GM18870 (cell line): ENCODE measurements around the gene TSPAN4.

Source experiments
- ATAC-seq: cut with Tn5 transposase; IDR thresholded peaks from one replicate; pipeline ENCODE4 v1.9.1; 2021; ENCODE audit warnings: moderate library complexity; ENCODE audit not compliant: unreplicated experiment

TSPAN4 gene

DNA sequence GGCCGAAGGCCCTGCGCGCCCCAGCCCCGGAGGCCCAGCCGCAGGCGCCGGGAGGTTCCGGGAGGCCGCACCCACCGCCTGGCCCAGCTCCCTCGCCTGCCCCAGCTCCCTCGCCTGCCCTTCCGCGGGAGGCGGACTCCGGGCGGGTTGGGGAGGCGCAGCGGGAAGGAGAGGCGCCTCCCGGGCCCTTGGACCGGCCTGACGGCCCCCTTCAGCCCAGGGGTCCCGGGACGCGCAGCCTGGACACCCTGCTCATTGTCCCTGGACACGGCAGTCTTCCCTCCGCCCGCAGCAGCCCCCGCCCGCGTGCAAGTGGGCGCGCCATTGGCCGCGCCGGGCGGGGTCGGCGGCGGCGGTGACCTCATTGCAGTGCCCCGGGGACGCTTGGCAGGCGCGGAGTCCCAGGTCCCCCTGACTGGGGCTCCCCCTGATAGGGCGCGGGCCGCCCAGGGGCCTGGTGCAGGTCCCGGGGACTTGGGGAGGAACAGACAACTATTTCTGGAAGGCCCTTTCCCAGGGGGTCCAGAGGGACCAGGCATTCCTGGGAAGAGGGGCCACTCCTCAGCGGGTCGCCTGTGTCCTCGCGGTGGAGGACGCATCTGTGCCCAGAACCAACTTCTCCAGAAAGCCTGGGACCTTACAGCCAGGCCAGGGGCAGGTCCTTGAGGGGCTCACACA is 9.4 kb upstream of the TSPAN4 start:
- no peak for ATAC-seq

DNA sequence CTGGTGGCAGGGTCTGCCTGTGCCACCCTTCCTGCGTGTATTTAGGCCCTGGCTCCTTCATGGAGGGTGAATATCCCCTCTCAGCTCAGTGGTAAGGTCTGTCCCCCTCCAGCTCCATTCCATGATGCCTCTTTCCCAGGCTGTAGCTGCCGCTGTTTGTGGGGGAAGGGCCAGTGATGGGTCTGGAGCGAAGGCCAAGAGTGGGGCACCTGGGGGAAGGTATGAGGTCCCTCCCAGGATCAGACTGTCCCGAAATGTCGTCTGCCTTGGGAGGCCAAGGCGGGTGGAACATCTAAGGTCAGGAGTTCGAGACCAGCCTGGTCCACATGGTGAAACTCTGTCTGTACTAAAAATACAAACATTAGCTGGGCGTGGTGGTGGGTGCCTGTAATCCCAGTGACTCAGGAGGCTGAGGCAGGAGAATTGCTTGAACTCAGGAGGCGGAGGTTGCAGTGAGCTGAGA is 8.8 kb upstream of the TSPAN4 start:
- ATAC-seq: no peak

DNA sequence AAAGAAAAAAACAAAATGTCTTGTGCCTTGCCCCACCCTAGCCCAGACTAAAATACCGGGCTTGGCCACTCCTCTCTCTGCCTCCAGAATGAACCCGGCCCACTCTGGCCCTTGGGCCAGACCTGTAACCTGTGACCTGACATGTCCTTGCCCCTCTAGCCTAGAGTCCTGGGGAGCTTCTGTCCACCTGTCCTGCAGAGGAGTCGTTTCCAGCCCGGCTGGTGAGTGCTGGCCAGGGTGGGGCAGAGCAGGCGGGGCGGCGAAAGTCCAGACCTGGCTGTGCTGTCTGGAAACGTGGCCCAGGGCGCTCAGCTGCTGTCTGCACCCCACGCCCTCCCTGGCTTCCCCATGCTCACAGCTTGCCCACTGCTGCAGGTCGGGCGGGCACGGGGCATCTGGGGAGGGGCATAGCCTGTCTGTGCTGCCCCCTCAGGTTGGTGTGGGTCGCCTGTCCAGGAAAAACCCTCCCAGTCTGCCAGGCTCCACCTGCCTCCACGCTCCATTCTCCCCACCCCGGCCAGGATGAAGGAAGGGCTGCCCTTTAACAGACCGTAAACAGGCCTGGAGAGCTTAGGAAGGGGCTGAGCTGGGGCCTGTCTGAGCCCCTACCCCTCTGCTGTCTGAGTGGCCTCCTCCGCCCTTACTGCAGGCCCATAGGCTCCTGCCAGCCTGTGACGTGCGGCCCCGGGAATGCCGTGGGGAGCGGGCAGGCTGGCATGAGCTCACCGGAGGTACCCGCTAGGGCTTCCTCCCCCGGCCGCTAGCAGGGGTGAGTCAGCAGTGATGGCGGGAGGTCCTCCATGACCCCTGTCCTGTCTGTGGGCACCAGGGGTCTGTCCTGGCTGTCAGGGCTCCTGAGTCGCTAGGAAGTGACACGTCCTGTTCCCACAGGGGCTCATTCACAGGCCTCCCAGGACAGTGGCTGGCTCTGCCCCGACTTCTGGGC is 8.0 kb upstream of the TSPAN4 start:
- ATAC-seq: no peak

DNA sequence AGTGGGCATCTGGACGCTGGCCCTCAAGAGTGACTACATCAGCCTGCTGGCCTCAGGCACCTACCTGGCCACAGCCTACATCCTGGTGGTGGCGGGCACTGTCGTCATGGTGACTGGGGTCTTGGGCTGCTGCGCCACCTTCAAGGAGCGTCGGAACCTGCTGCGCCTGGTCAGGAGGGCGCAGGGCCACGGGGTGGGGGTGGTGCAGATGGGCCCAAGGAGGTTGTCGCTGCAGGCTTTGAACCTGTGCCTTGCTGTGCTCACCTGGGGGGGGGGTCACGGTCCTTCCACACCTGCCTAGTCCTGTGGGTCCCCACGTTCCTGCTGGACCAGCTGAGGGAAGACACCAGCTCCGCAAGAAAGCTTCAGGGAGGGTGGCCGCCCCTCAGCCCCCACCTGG is 6.4 kb upstream of the TSPAN4 start:
- no peak for ATAC-seq

DNA sequence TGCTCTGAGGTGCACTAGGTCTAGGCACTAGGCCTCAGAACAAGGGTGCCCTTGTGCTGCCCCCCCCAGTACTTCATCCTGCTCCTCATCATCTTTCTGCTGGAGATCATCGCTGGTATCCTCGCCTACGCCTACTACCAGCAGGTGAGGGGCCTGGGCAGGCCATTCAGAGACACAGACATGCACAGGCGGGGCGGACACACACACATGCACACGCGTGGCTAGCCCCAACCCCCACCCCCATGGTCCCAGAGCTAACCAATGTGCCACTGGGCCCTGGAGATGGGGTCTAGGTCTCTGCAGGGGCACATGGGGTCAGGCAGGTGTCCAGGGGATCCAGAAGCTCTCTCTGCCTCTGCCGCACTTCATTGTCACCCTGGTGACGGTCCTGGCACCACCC is 6.0 kb upstream of the TSPAN4 start:
- no peak for ATAC-seq

DNA sequence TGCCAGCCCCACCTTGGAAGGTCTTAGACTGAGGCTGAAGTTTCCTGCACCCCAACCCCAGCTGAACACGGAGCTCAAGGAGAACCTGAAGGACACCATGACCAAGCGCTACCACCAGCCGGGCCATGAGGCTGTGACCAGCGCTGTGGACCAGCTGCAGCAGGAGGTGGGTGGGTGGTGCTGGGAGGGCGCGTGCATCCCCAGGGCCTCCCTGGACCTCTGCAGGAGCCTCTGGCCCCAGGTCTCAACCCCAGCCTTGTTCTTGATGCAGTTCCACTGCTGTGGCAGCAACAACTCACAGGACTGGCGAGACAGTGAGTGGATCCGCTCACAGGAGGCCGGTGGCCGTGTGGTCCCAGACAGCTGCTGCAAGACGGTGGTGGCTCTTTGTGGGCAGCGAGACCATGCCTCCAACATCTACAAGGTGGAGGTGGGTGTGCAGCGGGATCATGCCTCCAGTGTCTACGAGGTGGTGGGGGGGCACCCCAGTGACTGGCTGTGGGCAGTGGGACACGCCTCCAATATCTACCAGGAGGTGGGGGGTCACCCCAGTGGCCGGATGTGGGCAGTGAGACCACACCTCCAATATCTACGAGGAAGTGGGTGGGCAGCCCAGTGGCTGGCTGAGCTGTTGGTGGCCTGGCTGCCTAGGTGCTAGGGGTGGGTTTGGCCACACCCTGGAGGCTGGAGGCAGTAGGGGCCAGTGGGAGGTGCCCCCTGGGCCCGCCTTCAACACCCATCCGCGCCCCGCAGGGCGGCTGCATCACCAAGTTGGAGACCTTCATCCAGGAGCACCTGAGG is 5.3 kb upstream of the TSPAN4 start:
- ATAC-seq: no peak

DNA sequence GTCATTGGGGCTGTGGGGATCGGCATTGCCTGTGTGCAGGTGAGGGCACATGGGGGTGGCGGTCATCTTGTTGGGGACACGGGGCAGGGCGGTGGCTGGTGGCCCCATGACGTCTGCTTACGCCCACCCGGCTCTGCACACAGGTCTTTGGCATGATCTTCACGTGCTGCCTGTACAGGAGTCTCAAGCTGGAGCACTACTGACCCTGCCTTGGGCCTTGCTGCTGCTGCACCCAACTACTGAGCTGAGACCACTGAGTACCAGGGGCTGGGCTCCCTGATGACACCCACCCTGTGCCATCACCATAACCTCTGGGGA is 4.7 kb upstream of the TSPAN4 start:
- no peak for ATAC-seq

DNA sequence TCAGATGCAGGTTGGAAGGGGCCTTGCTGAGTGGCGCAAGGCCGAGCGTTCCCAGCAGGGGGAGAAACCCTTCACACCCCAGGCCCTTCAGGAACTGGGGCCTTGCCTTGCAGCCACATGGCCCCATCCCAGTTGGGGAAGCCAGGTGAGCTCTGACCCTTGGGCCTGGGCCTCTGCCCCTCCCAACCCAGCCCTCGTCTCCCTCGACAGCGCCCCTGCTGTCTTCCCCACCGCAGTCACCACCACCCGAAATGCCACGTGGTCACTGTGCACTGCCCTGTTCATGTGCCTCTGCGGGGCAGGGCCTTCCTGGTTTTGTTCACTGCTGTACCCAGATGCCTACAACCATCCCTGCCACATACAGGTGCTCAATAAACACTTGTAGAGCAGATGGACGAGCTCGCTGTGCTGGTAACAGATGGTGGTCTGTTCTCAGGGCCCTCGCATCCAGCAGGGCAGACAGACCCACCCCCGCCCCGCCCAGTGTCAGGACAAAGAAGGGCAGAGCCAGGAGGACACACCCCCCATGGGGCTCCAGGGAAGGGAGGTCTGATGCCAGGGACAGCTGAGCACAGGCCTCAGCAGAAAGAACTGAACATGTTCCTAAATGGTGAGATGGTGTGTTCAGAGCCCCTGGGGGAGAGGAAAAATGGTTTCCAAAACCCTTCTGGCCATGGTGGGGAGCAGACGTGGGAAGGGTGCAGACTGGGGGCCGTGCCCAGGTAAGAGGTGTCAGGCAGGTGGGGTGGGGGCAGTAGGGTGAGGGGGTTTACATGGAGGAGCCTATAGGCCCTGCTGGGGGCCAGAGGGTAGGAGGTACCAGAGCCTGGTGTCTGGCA is 4.0 kb upstream of the TSPAN4 start:
- no peak for ATAC-seq

DNA sequence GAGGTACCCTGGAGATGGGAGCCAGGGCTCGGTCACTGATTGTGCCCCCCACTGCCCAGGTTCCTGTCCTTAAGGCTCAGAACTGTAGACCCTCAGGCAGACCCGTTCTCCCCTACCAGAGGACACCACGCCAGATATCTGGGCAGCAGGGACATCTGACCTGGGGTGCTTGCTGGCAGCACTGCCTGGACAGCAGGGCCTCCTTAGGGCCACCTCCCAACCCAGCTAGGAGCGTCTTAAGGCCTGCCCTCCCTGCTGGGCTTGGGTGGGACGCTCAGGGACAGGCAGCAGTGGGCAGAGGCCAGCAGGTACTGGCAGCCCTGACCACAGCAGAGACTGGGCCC is 3.4 kb upstream of the TSPAN4 start:
- ATAC-seq: no peak

DNA sequence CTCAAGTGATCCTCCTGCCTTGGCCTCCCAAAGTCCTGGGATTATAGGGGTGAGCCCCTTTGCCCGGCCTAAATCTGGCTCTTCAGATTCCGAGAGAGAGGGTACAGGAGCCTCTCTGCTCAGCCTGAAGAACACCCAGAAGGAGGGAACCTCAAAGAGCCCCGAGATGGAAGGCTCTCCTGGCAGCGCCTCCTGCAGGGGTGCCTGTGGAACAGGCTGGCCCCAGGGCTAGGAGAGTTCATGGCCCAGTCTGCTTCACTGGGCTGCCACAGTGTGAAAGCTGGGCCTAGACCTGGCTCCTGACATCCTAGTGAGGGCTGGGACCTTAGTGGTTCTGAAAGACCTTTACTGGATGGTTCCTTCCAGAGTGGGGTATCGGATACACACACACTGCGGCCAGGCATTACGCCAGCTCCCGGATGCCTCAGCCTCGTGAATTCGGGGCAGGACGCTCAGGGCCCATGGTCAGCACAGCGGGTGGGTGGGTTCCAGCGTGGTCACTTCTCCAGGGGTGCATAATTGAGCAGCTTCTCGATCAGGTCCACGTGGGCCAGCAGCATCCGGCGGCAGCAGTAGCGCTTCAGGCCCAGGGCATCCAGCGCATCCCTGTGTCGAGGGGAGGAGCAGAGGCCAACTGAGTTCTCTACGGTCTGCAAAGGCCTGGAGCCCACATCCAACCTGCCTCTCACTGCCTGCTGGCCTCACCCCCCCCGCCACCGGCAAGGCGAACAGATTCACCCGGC is 2.6 kb upstream of the TSPAN4 start:
- ATAC-seq: no peak

DNA sequence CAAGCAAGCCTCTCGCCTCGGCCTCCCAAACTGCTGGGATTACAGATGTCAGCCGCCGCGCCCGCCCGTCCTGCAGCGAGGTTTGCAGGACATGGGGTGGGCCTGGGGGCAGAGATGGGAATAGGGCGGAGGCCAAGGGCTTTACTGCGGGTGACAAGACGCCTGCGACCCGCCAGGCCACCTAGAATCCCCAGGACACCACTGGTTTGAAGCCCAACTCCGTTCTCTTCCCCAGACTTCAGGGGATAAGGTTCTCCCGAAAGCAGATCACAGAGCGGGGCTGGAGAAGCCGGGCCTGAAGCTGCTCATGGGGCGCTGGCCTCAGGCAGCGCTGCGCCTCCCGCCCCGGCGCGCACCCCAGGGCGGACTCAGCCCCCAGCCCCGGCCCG is 677 bp upstream of the TSPAN4 start:
- no peak for ATAC-seq

DNA sequence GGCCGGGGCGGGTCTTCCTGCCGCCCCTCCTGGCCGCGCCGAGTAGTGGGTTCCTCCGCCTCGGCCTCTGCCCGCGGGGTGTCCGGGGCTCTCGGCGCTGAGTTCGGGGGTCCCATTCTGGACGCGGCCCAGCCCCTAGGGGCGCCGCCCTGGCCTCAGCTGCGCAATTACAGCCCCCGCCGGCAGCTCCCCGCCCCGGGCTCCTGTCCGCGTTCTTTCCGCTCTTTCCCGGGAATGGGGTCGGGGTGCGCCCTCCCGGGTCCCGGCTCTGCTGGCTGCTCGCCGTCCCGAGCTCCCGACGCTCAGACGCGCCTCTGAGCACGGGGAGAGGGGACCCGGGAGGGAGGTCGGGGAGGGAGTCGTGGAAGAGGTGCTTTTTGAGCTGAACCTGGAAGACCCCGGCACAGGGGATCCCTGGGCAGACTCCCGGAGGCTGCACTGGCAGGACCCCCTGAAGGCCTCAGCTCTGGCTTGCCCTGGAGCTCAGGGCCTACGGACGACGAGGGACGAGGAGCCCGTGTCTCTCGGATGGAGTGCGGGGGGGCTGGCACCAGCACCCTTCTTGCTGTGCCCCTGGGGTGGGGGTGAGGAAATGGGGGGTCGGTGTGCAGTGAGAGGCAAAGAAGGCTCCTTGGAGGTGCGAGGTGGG is 558 bp downstream of the TSPAN4 start:
- no peak for ATAC-seq

DNA sequence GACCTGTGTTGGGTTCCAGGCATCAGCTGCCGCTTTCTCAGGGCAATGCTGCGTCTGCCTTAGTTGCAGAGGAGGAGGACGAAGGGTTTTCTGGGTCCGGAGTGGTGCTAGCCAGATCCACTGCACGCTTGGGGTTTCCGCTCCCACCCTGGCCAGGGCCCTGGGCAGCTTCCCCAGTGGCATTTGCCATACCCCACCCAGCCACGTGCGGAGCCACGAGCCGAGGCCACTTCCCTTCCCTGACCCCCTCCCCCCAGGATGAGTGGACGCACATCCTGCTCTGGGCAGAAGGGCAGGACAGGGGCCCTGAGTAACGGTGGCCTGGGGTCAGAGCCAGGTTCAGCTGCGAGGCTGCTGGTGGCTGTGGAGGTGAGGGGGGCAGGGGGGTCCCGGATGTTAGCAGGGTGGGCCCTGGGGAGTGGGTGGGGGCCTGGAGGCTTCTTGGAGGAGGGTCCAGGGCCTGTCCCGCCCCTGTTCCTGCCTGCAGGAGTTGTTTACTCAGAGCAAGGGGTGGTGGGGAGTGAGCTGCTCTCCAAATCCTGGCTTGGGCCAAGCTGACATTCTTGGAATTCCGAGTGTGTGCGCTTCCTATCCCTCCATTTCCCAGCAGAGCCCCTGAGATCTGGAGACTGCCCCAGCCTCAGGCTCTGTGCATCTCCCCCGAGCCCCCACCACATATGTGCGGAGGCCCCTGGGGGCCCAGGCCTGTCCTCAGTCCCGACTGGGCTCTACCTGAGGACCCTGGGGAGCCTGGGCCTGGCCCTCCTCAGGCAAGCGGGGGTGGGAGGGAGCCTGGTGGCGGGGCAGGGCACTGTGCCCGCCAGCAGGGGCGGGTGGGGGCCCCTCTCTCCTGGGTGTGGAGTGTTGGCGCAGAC is 1.4 kb downstream of the TSPAN4 start:
- no peak for ATAC-seq

DNA sequence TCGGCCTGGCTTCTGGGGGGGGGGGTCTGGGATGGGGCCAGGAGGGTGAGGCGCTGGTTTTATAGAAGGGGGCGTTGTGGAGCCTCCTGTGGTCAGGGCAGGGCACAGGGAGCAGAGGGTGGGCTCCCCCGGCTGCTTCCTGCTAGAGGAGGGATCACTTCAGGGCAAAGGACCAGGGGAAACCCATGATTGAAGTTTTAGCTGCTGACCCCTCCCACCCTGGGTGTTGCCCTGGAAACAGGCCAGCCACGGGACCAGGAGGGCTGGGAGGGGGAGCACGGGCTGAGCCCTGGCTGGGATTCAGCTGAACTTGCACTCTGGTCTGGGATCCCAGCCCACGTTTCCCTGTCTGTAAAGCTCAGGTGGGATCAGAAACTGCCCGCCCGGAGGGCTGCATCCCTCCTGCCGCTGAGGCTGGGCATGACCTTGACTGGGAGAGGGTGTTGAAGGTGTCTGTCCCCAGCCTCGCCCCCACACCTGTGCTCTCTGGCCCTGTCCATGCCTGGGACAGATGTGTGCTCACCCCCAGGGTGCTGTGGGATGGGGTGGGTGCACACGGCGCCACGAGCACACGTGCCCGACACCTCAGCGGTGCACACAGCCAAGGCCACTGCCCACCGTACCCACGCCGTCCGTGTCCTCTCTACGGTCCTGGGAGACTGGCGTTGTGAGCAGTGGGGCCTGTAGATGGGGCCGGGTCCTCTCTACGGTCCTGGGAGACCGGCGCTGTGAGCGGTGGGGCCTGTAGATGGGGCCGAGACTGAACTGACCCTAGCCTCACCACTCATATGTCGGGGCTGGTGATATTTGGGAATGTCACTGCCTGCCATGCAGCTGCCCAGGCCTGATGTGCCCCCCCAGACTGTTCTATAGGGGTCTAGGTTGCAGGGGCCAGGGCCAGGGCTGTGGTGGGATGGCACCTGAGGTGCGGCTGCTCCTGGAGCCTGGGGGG is 2.3 kb downstream of the TSPAN4 start:
- no peak for ATAC-seq

DNA sequence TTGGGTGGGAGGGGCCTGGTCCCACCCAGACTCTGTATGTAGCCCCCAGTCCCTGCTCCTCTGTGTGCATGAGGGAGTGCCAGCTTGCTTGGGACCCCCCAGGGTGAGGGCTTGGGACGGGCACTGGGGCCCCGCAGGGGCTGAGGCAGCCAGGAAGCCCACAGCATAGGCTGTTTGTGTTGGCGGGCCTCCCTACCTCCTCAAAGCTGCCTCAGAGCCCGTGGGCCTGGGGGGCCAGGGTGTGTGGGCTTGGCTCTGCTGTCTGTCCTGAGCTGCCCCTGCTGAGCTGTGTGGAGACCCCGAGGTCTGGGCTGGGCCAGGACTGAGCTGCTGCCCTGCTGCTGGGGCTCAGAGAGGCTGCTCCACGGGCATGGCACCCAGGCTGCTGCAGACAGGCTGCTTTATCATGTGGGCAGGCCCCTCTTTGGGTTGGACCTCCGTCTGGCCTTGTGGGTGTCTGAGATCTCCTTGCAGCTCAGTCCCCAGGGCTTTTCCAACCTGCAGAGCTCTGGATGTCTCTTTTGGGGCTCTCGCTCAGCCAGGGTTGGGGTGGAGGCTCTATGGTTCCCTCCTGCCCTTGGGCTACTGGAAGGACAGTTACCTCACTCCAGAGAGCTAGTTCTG is 3.3 kb downstream of the TSPAN4 start:
- ATAC-seq: no peak

DNA sequence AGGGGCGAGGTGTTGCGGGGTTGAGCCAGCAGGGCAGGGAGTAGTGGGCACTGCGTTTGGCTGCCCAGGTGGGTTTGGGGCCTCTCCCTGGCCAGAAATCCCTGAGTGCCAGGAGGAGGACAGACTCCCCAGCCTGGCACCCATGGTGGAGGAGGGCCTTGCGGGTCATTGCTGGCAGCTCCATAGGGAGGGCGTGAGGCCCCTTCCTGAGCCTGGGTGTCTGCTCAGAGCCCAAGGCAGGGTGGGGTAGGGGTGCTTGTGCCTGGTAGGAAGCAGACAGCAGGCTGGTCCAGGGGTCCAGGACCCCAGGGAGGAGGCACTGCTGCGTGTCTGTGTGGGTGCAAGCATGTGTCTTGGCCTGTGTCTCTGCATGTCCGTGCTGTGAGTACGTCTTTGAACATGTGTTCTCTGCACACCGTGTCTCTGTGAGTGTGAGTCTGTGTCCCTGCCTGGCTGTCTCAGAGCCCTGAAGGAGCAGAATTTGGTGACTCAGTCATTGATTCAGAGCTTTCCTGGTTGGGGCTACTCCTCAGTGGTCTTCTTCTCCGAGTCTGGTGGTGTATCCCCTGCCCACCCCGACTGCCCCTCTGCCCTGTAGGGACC is 3.9 kb downstream of the TSPAN4 start:
- no peak for ATAC-seq

DNA sequence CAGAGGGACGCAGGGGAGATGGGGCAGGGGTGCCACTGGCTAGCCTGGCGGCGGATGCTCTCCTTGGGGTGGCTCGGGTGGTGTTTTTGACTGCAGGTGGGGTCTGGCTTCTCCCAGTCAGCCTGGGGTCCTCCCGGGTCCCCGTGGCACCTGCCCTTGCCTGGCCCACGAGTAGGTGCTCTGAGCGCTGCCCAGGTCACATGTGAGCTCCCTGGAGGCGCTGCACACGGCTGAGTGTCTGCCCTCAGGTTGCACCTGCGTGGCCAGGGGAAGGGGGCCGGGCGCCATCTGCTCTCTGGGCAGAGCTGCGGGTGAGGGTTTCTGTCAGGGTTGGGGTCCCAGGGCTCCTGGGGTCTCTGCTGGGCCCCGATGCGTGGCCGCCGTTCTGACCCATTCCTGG is 5.2 kb downstream of the TSPAN4 start:
- no peak for ATAC-seq
